SKM-1 (cell line): ENCODE data around the gene ALDH1A3.

Experiments
- DNase-seq: peaks from one replicate; lab custom pipeline; 2025; ENCODE audit not compliant: unreplicated experiment; lab: John Stamatoyannopoulos, UW

Gene ALDH1A3

DNA sequence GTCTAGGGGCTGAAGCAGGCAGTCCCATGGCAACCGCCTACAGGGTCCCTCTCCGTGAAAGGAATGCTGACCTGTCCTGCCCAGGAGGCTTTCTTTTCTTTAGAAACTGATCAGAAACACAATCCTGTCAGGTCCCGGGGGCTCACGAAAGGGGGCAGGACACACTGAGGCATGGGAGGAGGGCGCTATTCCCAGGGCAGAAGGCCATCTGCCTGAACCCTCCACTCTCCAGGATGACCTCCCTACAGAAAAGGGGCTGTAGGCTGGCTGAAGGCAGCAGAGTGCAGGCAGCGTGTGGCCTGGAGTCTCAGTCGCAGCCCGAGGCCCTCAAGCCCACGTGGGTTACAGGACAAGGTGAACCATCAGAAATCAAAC lies 21.2 kb downstream of the ALDH1A3 start:
- no peak for DNase-seq

DNA sequence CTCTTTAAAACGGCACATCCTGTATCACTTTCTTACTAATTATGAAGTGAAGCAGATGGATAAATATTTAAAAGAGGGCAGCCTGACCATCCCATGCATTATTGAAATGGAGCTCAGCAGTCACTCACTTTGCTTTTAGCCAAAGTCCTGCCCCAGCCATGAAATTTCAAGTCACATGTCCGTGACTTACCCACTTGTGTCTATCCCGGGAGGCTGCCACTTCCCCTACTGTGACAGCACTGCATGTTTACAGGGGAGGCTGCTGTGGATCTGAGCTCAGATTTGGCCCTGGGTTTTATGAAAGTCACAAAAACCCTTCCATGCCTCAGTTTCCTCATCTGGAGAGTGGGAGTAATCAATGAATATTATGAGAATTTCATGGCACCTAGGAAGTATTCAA lies 21.7 kb downstream of the ALDH1A3 start:
- no peak for DNase-seq

DNA sequence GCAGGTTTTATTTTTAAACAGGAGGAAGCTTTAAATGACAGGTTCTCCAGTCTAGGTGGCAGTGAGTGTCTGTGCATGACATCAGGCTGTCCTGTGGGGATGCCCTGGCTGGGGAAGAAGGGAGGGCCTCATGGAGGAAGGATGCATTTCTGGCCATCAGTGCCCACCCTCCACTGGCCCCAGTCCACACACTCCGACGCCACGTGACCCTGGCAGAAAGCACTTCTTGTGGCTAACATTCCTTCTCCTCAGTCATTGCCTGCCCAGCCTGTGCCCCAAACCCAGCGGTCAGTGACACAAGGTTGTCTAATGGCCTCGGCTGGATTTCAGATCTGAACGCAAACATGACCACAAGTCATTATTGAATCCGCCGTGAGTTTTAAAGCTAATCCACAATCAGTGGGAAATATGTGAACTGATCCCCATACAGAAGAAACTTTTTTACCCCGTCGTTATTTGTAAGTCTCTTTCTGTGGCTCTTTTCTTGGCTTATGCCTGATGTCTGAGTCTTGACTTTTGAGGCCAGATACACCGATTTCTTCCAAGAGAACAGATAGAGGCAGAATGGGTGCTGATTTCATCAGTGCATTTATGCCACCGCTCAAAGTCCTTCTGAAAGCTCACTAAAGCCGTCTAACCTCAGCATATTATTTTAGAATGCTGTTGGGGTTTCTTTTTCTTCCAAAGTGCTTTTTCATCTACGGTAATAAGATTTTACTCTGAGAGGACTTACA lies 22.2 kb downstream of the ALDH1A3 start:
- DNase-seq = no peak

DNA sequence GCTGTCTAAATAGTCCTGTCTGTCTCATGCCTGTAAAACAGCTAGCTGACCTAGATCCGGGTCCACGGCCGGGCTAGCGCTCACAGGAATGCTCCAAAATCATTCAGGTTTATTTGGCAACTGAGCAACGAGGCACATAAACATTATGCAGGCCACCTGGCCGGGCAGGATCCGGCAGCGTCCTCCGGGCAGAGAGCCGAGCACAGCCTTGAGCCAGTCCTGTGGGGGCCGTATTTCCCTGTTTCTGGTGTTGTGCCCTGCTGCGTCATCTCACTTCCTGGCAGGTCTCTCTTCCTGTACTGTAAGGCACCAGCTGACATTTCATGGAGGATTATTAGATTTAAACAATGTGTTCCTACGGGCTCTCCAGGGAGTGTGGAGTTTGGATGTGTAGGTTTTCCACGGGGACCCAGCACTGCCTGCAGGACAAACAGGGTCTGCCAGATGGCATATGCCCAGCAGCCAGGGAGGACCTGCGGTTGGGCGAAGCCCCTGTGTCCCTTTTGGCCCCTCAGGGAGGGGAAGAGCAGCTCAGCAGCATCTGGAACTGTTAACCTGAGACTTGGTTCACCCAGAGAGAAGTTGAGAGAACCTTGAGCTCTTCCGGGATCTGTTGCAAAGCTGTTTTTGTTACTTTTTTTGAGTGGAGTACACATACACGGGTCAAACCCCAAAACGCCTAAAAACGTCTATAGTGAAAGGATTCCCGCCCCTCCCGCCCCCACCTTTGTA lies 23.0 kb downstream of the ALDH1A3 start:
- DNase-seq = no peak

DNA sequence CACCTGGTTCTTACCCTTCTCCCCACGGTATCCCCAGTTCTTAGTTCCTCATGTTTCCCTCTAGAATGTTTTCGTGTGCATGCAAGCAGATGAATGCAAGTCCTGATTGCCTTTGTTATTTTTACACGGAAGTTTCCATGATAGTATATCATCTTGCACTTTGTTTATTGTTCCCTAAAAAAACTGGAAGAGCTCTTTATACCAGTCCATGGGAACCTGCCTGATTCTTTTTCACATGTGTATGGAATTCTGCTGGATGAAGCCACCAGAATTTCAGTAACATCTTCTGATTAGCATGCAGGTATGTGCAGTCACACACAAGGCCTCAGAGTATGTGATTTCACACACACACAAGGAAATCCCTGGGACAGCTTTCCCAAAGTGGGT lies 23.5 kb downstream of the ALDH1A3 start:
- DNase-seq = no peak

DNA sequence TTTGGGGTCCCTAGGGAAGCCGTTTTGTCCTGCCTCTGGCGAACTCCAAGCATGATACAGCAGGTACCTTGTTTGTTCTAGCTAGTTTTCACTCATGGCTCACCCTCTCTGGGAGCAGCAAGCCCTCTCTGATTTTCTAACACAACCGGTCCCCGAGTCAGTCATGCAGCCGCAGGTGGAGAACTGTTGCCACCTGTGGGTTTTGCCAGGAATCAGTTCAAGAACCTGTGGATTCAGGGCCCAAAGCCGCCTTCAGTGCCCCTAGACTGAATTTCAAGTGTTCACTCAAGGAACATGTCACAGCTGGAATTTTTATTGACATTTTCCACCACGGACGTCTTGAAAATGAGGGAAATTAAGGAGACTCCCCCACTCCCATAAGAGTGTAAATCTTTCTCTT lies 26.2 kb downstream of the ALDH1A3 start:
- DNase-seq = no peak

DNA sequence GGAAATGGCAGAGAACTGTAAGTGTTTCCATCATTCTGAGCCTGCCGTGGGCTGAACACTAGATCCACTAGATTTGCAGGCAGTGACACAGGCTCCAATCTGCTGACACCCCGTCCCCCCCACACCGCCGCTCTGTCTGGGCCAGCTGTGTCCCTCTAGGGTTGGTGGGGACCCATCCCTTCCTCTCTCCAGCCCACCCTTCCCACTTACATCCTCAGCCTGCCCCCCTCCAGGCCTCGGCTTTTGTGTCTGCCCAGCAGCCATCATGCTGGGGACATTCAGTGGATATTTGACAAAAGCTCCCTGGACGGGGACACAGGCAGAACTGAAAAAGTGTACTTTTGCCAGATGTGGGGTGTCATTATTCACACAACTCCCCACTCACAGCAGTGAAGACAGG lies 28.8 kb downstream of the ALDH1A3 start:
- DNase-seq = no peak

DNA sequence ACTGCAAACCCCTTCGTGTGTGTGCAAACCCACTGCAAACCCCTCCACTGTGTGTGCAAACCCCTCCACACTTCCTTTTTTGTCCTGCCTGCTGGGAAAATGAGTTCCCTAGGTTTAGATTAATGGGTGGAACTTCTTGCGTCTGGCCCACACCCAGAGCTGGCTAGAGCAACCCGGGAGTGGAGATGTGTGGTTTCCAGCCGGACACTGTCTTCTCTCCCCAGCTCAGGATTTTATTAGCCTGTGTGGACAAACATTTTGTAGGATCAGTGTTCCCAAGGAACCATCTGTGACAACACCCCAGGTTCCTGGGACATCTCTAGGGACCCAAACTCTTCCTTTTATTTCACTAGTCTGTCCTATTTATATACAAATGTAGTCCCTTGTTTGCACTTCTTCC lies 29.9 kb downstream of the ALDH1A3 start:
- DNase-seq = no peak

DNA sequence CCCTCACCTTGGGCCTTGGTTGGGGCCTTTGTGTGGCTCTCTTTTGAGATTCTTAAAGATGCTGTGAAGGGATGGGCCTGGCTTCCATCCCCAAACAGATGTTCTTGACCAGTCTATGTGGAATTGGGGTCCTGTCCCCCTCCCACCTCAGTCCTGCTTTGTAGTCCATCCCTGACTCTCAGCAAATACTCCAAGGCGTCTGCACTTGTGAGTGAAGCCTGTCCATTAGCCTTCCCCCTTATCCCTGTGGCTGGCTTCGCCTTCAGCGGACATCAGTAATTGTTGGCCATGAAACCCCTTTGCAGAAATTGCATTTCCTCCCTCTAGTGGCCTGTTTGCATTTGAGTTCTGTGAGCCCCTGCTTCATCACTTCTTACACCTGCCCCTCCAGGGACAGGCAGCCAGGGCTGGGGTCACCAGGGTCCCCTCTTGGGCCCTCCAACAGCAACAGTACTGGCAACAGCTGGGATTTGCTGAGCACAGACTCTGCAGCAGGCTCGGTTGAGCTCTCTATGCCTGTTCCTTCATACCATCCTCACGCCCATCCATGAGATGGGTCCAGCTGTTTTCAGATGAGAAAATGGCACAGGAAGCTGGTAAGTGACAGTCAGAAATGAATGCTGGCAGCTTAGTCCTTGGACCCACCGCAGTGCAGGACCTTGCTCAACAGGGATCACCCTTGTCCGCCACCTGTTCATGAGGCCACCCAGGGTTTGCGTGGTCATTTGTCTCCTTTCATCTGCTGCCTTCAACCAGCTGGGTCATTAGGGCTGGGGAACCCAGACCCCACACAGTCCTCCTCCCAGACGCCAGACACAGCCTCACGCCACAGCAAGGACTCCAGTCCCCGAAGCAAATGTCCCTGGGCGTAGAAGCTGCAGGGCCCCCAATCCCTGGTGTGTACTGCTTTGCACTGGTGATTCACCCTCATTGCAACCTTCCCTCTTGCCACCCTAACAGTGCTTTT lies 30.6 kb downstream of the ALDH1A3 start:
- no peak for DNase-seq

DNA sequence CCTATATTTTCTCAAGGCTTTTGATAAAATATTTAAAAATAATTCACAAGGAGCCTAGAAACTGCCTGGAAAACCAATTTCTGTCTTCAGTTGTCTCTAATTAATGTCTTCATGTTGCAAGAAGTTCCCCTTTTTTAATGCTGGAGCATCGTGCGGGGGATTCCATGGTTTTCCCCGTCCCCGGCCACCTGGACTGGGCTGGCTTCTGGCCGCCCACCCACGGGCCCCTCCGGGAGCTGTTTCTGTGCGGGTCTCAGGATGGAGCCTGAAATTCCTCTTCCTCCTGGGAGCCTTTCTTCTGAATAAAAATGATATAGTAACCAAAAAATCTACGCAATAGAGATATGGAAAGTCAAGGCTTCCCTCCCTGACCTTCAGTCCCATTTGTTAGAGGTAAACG lies 31.5 kb downstream of the ALDH1A3 start:
- no peak for DNase-seq

DNA sequence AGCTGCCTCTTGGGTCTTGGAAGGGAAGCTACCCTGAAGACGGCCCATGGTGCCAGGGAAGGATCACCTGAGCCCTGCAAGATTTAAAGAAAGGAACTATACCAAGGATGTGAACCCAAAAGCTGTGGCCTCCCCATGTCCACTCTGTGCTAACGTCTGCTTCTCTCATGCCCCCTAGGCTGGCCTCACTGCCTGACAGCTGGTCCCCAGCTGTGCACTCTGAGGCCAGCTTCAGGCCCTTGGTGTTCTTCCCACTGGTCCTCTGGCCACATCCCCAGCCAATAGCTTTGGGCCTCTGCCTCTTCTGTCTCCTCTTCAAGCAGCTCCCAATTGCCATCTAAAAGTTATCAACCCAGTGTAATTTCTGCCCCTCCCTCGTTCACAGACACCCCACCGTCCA lies 34.3 kb downstream of the ALDH1A3 start:
- DNase-seq = no peak

DNA sequence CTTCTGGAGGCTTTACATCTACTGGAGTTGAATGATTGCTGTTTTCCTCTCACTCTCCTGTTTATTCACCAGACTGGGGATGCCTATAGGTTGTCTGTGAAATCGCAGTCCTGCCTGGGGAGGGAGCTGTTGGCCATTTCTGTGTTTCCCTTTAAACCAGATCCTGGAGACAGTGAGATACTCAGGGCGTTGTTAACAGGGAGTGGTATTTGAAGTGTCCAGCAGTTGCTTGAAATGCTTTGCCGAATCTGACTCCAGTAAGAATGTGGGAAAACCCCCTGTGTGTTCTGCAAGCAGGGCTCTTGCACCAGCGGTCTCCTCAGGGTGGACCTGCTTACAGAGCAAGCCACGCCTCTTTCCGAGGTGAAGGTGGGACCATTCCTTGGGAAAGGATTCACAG lies 35.2 kb downstream of the ALDH1A3 start:
- no peak for DNase-seq

DNA sequence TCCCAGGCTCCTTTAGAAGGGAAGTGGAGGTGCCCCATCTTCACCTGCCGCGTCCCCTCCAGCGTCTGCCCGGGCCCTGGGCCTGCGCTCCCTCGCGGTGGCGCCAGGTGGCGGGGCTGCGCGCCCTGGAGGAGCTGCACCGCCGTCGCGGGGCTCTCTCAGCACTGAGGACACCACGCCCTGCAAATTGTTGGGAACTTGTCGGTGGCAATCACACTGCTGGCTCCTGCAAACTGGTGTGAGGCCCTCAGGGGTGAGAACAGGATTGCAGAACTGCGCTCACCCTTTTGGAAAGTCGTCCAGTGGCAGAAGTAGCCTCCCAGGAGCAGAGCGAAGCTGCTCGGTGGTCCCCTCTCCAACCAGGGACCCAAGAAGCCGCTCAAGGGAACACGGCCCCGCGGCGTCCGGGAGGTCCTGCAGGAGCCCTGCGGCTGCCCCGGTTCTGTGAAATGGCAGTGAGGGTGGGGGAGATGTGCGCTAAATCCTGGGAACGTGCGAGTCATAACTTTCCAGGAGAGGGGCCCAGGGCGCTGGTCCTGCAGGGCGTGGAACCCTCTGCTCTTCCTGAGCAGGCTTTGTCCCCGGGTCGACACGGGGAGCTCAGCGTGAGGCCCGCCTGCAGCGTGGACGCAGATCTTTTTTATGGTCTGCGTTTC lies 38.5 kb downstream of the ALDH1A3 start:
- peak; percentile 66 for DNase-seq

DNA sequence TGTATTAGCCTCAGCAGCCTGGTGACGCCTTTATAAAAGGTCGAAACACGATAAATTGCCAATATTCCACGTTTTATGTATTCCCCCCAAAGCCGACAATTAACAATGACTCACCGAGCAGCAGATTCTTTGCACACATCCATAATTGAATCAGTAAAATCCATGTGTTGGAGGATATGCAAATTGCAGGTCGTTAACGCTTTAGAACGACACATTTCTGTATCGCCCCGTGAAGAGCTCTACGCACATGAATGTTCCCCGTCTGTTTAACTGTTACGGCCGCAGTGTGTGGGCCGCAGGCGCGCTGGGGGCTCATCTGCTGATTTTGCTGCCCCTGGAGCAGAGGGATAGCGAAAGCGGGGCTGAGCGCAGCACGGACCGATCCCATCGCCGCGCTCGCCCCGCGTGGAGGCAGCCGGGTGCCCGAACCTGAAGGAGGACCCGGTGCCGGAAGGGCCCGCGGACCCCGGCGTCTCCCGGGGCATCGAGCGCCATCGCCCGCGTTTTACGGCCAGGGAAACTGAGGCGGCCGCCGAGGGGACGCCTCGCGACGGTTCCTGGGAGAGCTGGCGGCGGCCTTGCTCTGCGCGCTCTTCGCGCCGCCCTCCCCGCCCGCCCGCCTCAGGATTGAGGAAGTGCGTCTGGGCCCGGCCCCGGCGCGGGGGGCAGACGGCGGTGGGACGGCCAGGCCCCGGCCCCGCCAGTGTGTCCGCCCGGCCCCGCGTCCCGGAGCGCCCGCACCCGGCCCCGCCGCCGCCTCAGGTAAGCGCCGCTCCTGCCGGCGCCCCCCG lies 39.3 kb downstream of the ALDH1A3 start, which contains the start of gene LRRK1:
TSS of gene LRRK1 (plus strand) at position 668 of the 791 bp plus-strand sequence. CDS start 5,276 bp downstream, outside the sequence.
- no peak for DNase-seq

DNA sequence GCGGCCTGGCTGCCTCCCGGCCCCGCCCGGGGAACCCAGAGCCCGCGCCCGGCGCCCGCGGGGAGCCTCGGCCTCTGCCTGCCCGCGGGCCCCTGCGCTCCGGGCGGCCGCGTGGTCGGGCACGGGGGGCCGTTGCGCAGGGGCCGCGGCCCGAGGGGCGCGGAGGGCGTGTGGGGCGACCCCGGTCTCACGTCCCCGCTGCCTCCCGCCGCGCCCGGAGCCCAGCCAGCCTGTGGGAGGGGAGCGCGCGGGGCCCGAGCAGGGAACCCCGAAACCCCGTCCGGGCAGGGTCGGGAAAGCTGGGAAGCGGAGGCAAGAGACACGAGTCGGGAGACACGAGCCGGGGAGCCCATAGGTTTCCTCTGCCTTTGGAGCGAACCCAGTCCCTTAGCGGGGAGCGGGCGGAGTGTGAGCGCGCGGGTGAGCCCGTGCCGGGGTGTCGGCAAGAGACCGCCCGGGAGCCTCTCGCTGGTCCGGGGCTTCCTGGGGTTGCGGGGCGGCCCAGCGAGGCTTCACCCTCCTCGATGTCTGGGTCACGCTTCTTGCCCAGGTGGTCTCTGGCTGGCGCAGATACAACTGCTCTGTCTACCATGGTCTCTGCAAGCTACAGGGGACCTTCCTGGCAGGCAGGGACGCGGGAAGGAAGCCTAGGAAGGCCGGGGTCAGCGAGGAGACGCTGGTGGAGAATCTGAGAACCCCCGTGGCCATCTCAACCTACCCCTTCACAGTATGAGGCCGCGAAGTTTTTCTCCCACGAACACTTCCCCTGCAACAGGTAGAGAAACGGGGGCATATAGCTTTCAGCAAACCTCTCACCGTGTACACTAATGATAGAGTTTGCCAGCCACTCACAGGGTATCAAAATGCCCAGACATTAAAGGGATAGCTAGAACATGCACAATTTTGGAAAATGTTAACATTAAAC lies 40.1 kb downstream of the ALDH1A3 start:
- no peak for DNase-seq

DNA sequence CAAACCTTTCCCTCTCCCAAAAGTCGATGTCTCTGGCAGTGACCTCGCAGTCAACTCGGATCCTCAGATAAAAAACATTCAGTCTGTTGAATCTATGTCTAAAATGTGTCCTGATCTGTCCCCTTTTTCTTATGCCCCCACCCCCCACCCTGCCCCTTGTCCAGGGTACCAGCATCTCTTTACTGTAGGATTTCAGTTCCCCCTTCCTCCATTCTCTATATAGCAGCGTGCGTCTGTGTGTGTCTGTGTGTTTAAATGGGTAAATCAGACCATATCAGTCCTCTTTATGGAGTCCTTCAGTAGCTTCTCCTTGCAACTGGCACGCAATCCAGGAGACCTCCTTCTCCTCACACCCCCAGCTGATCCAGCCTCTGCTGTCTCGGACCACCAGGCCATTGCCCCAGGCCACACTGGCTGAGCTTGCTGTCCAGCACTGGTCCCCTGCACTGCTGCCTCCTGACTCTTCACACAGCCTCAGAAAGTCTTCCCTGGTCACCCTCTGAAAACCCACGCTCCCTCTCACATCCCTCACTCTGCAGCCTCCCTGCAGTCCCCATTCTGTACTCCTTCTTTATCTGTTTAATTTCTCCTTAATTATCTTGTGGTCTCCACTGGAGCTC lies 41.0 kb downstream of the ALDH1A3 start:
- DNase-seq = no peak

DNA sequence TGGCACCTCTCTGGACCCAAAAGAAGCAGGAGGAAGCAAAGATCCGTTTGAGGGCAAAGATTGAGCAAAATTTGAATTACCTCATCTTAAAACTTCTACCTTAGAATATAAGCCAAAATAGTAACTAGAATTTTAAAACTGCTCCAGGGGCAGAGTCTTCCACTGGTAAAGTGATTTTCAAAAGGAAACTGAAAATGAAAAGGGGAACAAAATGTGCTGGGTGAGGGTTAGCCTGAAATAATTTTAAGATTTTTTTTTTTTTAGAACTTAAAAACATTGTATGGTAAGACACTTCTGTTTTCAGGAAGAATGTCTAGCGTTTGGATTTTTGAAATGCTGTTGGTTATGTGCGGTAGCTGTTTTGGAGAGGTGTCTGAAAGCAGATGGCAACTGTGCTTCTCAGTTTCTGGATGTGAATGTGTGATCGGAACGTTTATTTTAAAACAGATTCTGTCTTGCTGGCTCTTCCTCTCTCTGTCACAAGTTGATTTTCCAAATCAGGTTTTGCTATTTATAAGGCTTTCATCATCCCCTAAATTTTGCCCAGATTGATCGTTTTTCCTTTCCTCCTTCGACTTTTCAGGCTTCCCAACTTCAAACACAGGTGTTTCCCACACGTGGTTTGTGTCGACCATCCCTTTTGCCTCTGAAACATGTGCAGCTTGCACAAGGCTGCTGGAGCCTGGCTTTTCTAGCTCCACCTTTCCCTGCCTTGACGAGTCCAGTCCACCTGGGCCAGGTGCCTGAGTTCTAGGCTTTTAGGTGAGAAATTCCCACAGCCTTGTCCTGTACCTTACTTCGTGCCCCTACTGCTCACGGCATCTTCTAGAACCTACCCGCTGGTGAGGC lies 42.8 kb downstream of the ALDH1A3 start:
- DNase-seq = no peak

DNA sequence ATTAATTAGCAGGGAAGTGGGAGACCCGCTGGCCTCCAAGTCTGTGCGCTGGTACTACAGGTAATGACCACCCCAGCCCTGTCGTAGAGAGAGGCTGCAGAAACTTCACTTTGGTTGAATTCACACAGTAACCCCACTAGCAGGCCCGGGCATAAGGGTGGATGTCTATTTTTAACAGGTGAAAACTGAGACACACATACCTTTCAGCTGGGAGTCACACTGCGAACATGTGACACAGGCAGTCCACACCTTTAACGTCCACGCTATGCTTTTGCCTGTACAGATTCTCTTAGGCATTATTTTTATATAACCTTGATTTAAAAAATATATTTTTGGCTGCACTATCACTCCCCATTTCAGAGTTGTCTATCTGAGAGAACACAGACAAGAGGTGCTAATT lies 43.4 kb downstream of the ALDH1A3 start:
- no peak for DNase-seq
